Stomach (tissue), 4 donors: ENCODE data around the gene KDM6A.
"Not testable (repeated sequence)": the region's sequence is repeated elsewhere in the genome, so short reads cannot be mapped to it uniquely, and the experiment has no call there.

Experiments used
- CTCF ChIP-seq, 7 experiments: fragments of 450-650 bp in 4 of 7; fragments of 200-600 bp in 3 of 7; sonication (generic) in 3 of 7; IDR thresholded peaks; one replicate each; pipeline ENCODE4 v1.5.1; 2016 to 2019; ENCODE audit warnings: antibody characterized with exemption in 7 of 7, control low read depth in 2 of 7, mild to moderate bottlenecking in 1 of 7
- EP300 ChIP-seq: sonication (generic); formaldehyde crosslinking; IDR thresholded peaks from one replicate; pipeline ENCODE4 v1.6.1; 2017; ENCODE audit warnings: antibody characterized with exemption
- POLR2A ChIP-seq, 4 donors: fragments of 450-650 bp; IDR thresholded peaks; one replicate each; pipeline ENCODE4 v1.6.1; 2016; ENCODE audit warnings: antibody characterized with exemption in 4 of 4, control low read depth in 2 of 4, mild to moderate bottlenecking in 1 of 4, moderate library complexity in 1 of 4
- POLR2AphosphoS5 ChIP-seq, 3 donors: sonication (generic); formaldehyde crosslinking; IDR thresholded peaks; one replicate each; pipeline ENCODE4 v1.6.1; 2016; ENCODE audit warnings: antibody characterized with exemption in 3 of 3

GRCh38 chrX:44940541-44940940 lies 67.6 kb downstream of the KDM6A start:
- TF ChIP-seq CTCF (IDR thresholded peaks at IDR 0.05); POLR2A (IDR thresholded peaks at IDR 0.05); EP300; POLR2AphosphoS5 (IDR thresholded peaks at IDR 0.05): not testable (repeated sequence)
